LNCAP (cell line): ENCODE results near the gene NFATC1.

Source experiments
- TF ChIP-seq, protein P1 (sequence below): fragments of 450-650 bp; IDR thresholded peaks from 2 replicates; pipeline ENCODE4 v1.5.1; 2017; ENCODE audit warnings: mild to moderate bottlenecking

Gene NFATC1

DNA sequence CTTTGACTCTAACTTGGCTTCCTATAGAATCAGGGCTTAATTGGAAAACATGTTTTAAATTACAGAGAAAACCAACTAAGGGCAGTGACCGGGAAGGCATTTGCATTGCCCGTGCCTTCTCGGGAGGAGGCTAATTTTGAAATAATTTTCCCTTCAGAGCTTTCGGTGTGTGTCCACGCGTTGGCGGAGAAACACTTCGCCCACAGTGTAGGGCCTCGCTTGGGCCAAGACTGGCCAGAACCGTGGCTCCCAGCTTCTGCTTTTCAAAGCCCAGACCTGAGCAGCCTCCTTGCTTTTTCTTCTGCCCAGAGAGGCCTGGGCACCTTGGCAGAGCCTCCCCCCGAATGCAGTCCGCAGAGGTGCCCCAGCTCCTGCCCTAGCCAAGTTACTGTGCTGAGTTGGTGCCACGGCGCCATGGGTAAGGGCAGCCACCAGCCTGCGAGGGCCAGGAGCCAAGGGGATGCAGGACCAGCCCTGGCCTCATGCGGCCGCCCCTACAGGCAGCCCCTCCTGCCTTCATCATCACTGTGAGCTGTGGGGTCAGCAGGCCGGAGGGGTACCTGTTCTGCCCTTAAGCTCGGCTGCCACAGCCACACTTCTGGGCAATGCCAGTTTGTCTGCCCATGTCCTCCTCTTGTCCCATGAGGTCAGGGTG, 57.4 kb downstream of the NFATC1 start:
- TF ChIP-seq, protein P1, sequence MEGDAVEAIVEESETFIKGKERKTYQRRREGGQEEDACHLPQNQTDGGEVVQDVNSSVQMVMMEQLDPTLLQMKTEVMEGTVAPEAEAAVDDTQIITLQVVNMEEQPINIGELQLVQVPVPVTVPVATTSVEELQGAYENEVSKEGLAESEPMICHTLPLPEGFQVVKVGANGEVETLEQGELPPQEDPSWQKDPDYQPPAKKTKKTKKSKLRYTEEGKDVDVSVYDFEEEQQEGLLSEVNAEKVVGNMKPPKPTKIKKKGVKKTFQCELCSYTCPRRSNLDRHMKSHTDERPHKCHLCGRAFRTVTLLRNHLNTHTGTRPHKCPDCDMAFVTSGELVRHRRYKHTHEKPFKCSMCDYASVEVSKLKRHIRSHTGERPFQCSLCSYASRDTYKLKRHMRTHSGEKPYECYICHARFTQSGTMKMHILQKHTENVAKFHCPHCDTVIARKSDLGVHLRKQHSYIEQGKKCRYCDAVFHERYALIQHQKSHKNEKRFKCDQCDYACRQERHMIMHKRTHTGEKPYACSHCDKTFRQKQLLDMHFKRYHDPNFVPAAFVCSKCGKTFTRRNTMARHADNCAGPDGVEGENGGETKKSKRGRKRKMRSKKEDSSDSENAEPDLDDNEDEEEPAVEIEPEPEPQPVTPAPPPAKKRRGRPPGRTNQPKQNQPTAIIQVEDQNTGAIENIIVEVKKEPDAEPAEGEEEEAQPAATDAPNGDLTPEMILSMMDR = no peak

DNA sequence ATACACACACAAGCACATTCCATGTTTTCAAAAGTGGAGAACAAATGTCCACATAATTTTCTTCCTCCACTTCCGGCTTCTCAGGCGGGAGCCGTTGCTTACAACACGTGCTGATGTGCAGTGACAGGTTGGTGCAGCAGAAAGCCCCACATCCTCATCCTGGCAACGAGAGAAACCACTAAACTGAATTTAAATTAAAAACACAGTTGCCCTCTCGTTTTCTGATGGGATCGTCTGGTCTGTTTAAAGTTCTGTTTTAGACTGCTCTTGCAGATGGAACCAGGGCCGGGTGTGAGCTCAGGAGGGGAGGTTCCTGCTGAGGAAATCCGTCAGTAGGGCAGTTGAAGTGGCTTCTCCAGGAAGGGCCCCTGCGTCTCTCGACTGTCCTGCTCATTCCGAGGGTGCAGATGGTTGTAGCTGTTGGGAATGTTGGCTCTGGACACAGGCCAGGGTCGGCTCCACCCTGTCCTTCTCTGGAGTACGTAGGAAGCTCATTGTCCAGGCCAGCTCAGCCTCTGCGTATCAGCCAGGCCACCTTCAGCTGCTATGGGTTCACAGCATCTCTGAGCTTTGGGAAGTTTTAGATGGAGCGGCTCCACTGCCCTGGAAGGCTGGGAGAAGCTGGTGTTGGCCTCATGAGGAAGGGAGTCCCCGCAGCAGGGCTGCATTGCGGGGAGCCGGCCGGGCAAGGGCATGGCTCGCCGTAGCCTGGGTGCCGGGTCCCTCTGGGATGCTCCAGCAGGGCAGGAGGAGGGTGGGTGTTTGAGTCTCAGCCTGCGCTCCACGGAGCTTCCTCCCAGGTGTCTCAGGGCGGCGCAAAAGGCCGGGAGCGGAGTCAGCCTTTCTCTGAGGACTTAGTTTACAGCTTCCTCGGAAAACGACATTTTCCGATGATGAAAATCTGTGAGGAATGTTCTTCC, 58.3 kb downstream of the NFATC1 start:
- TF ChIP-seq, protein P1 = no peak

DNA sequence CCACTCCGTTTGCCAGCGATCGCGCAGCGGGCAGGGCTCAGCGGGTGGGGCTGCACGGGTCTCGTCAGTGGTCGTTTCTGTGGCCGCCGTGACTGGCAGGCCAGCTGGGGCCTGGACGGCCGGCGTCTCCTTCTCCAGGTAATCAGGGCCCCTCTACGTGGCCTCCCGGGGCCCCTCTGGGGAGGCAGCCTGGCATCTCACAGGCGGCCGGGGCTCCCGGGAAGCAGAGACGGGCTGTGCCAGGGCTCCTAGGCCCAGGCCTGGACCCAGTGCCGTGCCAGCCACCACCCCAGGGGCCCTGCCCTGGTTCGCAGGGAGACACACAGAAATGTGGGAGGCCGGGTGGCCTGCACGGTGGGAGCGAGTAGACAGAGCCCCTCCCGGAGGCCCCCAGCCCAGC, 59.5 kb downstream of the NFATC1 start:
- TF ChIP-seq, protein P1 = no peak

DNA sequence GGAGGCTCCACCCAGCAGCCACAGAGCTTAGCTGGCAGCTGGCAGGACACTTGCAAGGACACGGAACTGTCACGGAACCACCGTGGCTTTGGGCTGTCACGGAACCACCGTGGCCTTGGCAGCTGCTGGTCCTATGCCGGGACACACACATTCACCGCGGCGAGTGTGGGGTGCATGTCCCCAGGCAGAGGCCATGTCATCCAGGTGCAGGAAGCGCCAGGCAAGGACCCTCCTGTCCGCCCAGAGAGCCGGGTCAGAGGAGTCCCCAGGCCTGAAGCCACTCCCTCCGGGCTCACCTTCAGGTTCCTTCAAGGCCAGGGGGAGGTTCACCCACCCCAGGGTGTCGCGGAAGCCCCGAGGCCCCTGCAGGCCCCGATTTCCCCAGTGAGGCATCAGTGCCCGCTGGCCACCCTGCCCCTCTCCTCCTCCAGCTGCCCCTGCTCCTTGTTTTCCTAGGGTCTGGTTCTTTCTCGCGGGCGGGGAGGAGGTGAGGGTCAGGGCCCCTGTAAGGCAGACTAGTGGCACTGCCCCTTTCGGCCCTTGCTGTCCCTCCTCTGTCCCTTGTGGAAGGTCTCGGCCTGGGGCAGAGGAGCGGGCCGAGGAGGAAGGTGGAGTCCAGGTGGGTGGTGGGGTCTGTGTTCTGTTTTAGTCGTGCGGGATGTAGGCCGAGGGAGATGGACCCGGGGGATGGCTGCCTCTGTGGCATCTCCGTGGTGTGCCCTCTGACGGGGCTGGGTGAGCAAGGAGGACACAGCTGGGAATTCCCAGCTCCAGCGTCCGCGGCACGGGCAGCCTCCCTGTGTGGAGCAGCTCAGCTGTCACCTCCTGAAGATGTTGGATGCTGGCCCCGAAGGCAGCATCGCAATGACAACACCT, 60.6 kb downstream of the NFATC1 start:
- TF ChIP-seq, protein P1 = no peak

DNA sequence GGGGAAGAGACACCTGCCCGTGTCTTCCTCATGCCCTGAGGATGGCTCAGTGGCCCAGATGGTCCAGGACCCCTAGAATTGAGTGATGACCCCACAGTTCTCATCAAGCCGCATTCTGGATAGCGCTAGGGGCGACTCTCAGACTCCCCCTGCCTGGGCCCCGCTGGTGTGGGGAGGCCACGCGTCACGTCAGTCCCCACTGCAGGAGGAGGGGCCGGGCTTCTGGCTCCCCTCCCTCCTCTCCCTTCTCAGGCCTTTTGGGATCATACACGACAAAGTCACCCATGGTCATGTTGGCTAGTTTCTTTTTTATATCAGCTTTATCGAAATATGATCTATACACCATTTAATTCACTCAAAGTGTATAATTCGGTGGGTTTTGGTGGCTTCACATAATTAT, 61.5 kb downstream of the NFATC1 start:
- TF ChIP-seq, protein P1 = no peak

DNA sequence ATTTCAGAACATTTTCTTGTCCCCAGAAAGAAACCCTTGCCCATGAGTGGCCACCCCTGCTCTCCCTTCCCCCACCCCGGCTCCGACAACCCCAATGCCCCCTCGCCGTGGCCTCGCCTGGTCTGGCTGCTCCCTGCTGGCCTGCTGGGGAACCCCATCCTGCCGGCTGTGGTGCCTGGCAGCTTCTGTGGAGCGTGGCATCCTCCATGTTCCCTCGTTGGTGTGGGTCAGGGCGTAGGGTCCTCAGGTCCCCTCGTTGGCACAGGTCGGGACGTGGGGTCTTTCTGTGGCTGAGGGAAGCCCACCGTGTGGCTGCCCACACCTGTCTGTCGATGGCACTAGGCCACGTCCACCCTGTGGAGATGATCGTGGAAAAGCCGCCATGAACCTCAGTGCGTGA, 61.9 kb downstream of the NFATC1 start:
- TF ChIP-seq, protein P1 = no peak

- TF ChIP-seq, protein P1 = no peak
These were observed 62.6 kb downstream of the NFATC1 start for GRCh38 chr18:79458131-79458838.
